ENCODE measurements around the gene TMEM259.

DNA sequence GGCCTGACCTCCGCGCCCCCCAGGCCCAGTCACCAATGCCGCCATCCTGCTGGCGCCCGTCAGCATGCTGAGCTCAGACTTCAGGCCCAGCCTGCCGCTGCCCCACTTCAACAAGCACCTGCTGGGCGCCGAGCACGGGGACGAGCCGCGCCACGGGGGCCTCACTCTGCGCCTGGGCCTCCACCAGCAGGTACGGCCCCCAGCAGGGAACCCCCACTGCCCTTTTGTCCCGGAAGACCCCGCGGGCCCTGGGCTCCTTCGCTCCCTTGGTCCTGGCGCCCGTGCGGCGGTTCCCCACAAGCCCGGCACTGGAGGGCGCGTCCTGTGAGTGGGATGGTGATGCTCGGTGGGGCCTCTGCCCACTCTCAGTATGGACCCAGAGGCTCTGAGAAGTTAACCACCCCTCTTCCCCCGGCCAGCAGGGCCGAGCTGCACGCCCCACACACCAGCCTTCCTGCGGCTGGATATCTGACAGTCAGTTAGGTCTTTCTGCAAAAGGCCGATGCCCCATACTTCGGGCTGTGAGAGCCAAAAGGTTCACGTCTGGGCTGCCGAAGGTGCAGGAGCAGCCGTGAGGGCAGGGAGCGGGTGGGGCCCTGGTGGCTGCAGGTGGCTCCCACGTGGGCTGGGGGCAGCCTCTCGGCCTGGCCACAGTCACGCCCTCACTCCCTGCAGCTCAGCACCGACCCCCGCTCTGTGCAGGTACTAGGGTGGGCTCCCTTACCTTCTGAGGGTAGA is 28.8 kb downstream of the TMEM259 start:
- TF ChIP-seq, protein P1, sequence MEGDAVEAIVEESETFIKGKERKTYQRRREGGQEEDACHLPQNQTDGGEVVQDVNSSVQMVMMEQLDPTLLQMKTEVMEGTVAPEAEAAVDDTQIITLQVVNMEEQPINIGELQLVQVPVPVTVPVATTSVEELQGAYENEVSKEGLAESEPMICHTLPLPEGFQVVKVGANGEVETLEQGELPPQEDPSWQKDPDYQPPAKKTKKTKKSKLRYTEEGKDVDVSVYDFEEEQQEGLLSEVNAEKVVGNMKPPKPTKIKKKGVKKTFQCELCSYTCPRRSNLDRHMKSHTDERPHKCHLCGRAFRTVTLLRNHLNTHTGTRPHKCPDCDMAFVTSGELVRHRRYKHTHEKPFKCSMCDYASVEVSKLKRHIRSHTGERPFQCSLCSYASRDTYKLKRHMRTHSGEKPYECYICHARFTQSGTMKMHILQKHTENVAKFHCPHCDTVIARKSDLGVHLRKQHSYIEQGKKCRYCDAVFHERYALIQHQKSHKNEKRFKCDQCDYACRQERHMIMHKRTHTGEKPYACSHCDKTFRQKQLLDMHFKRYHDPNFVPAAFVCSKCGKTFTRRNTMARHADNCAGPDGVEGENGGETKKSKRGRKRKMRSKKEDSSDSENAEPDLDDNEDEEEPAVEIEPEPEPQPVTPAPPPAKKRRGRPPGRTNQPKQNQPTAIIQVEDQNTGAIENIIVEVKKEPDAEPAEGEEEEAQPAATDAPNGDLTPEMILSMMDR (IDR thresholded peaks at IDR 0.05): no peak
- no peak for TF ChIP-seq POLR2A (IDR thresholded peaks at IDR 0.05)

All from esophagus squamous epithelium (tissue), 4 donors.